VCaP (cell line): ENCODE measurements around the gene NID1.

Experiments used
- H3K27ac ChIP-seq: fragments of 450-650 bp; 2 replicates; pipeline ENCODE4 v1.5.1; 2017
- TF ChIP-seq, protein P1 (sequence below): fragments of 450-650 bp; conservative IDR thresholded peaks from 2 replicates; pipeline ENCODE4 v1.5.1; 2017; ENCODE audit warnings: mild to moderate bottlenecking, moderate library complexity

NID1 gene

GRCh38 chr1:236091933-236092318, 27.0 kb upstream of the NID1 start:
- no peak overlapping the region for H3K27ac ChIP-seq
- TF ChIP-seq, protein P1, sequence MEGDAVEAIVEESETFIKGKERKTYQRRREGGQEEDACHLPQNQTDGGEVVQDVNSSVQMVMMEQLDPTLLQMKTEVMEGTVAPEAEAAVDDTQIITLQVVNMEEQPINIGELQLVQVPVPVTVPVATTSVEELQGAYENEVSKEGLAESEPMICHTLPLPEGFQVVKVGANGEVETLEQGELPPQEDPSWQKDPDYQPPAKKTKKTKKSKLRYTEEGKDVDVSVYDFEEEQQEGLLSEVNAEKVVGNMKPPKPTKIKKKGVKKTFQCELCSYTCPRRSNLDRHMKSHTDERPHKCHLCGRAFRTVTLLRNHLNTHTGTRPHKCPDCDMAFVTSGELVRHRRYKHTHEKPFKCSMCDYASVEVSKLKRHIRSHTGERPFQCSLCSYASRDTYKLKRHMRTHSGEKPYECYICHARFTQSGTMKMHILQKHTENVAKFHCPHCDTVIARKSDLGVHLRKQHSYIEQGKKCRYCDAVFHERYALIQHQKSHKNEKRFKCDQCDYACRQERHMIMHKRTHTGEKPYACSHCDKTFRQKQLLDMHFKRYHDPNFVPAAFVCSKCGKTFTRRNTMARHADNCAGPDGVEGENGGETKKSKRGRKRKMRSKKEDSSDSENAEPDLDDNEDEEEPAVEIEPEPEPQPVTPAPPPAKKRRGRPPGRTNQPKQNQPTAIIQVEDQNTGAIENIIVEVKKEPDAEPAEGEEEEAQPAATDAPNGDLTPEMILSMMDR: no peak

DNA sequence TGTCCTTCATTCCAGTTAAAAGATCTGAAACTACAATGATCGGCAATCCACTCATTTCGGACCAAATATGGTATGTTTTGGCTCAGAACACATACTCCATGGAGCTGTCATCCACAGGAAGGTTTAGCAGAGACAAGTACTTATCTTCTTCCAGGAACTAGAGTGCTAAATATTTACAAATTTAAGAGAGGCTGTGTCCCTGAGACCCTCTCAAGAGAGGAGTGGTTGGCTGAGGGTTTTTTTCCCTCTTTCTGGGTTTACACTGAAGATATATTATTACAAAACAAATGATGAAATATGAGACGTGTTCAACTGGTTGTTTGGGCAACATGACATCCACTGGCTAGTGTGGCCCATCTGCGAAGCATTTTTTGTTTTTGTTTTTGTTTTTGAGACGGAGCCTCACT, 25.9 kb upstream of the NID1 start:
- TF ChIP-seq, protein P1: no peak
- H3K27ac ChIP-seq: no peak overlapping the region

DNA sequence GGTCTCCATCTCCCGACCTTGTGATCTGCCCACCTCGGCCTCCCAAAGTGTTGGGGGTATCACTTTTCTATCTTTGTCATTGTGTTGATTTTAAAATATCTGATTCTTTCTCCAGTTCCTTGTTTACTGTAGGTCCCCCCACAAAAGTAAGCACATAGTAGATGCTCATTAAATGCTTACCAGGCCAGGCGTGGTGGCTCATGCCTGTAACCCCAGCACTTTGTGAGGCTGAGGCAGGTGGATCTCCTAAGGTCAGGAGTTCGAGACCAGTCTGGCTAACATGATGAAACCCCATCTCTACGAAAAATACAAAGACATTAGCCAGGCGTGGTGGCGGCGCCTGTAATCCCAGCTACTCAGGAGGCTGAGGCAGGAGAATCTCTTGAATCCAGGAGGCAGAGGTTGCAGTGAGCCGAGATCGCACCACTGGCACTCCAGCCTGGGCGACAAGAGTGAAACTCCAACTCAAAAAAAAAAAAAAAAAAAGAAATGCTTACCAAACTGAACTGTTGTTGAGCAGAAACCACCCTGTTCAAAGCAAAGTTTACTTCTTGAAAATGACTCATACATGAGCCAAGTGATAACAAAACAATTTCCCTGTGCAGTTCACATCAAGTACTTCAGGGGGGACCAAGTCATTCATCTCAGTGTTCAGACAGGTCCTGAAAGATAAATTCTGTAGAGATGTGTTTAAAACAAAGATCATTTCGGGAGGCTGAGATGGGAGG, 24.3 kb upstream of the NID1 start:
- TF ChIP-seq, protein P1: no peak
- H3K27ac ChIP-seq: no peak overlapping the region

GRCh38 chr1:236086537-236086936, 21.6 kb upstream of the NID1 start:
- TF ChIP-seq, protein P1: no peak
- H3K27ac ChIP-seq: no peak overlapping the region

GRCh38 chr1:236085545-236086159, 20.8 kb upstream of the NID1 start:
- TF ChIP-seq, protein P1: no peak
- H3K27ac ChIP-seq: no peak overlapping the region

GRCh38 chr1:236084386-236084730, 19.5 kb upstream of the NID1 start:
- TF ChIP-seq, protein P1: no peak

GRCh38 chr1:236083650-236084385, 18.9 kb upstream of the NID1 start:
- TF ChIP-seq, protein P1: no peak

More at GRCh38 chr1:236084386-236084730, 19.5 kb upstream of the NID1 start:
- H3K27ac ChIP-seq: 0 out of 2 replicates have a peak overlapping the region, but pooled peaks have one; percentile 25

More at GRCh38 chr1:236083650-236084385, 18.9 kb upstream of the NID1 start:
- peak overlapping the region; percentile 25; the same call in 1 of the 2 replicates for H3K27ac ChIP-seq
